Measurements from ENCODE around the gene EGFL7.

EGFL7 gene

GRCh38 chr9:136616948-136617695 lies 45.6 kb upstream of the EGFL7 start:
- TF ChIP-seq CTCF (IDR thresholded peaks at IDR 0.05; ENCODE audit: control insufficient read depth, insufficient read depth, low read depth, low read length, missing control alignments): no peak
- DNase-seq (ENCODE audit: low read depth): no peak
- no peak overlapping the region for H3K4me3 ChIP-seq (ENCODE audit: control insufficient read depth, low read depth, low read length)

- H3K4me3 ChIP-seq (ENCODE audit: control insufficient read depth, low read depth, low read length): no peak overlapping the region
- DNase-seq (ENCODE audit: low read depth): no peak
- no peak for TF ChIP-seq CTCF (IDR thresholded peaks at IDR 0.05; ENCODE audit: control insufficient read depth, insufficient read depth, low read depth, low read length, missing control alignments)
Measured at GRCh38 chr9:136617746-136618579, 44.8 kb upstream of the EGFL7 start.

- TF ChIP-seq CTCF (IDR thresholded peaks at IDR 0.05; ENCODE audit: control insufficient read depth, insufficient read depth, low read depth, low read length, missing control alignments): no peak
- H3K4me3 ChIP-seq (ENCODE audit: control insufficient read depth, low read depth, low read length): no peak overlapping the region
- no peak for DNase-seq (ENCODE audit: low read depth)
Measured at GRCh38 chr9:136618580-136619547, 43.9 kb upstream of the EGFL7 start.

GRCh38 chr9:136619742-136620440 lies 42.8 kb upstream of the EGFL7 start:
- H3K4me3 ChIP-seq (ENCODE audit: control insufficient read depth, low read depth, low read length): no peak overlapping the region
- no peak for TF ChIP-seq CTCF (IDR thresholded peaks at IDR 0.05; ENCODE audit: control insufficient read depth, insufficient read depth, low read depth, low read length, missing control alignments)
- no peak for DNase-seq (ENCODE audit: low read depth)

GRCh38 chr9:136620441-136621018 lies 42.2 kb upstream of the EGFL7 start:
- DNase-seq (ENCODE audit: low read depth): no peak
- TF ChIP-seq CTCF (IDR thresholded peaks at IDR 0.05; ENCODE audit: control insufficient read depth, insufficient read depth, low read depth, low read length, missing control alignments): no peak
- H3K4me3 ChIP-seq (ENCODE audit: control insufficient read depth, low read depth, low read length): no peak overlapping the region

Data from AG09309 (cell line).